ENCODE results near the gene SRSF12.
"Not testable (repeated sequence)": the region's sequence is repeated elsewhere in the genome, so short reads cannot be mapped to it uniquely, and the experiment has no call there.

SRSF12 gene

GRCh38 chr6:89069536-89070163 is 48.2 kb downstream of the SRSF12 start:
- Histone ChIP-seq H3K4me2 (no peak overlapping the region), H3K27me3 (no peaks in the 10 kb centered on the region), H3K27ac (peak overlapping the region in 1 of 11 experiments; percentile 14; a peak in 1 of 22 replicates), H3K9ac (no peak overlapping the region), H4K20me1 (no peaks in the 10 kb centered on the region), H3K36me3 (no peaks in the 10 kb centered on the region), H3K9me3 (replicated peaks in 1 of 11) (peaks cover 0 to 7% (median 0%) of the 10 kb centered on the region in 11 experiments; a peak in 3 of 22 replicates), H3K4me1 (peaks cover 0 to 40% (median 13%) of the 10 kb centered on the region in 10 experiments; a peak in 11 of 20 replicates), H3K4me3 (no peak overlapping the region)
- TF ChIP-seq Cebpa-rat (IDR thresholded peaks at IDR 0.05): no peak

DNA sequence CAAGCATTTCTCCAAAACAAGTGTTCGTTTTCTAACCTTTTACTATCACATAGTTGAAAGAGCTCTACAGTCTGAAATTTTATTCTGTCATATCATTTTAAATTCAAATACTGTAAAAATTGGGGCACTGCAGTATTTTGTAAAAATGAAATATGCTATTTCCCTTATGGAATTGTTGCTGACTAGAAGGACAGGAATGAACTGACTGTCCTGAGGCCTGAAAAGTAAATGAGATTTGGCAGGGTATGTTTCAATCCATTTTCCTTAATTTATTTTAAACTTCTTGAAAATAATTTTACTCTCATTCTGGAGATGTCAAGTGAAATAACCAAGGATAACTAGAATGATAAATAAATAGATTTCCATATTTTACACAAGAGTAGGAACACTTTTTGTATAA is 49.2 kb downstream of the SRSF12 start:
- Histone ChIP-seq H3K4me3 (no peak overlapping the region), H3K4me1 (peaks cover 0 to 31% (median 9%) of the 10 kb centered on the region in 10 experiments; a peak in 11 of 20 replicates), H3K9me3 (replicated peaks in 1 of 11) (peaks cover 0 to 7% (median 0%) of the 10 kb centered on the region in 11 experiments; a peak in 2 of 22 replicates), H3K4me2 (no peak overlapping the region), H3K27me3 (no peaks in the 10 kb centered on the region), H3K27ac (no peak overlapping the region), H3K36me3 (no peaks in the 10 kb centered on the region), H3K9ac (no peak overlapping the region), H4K20me1 (no peaks in the 10 kb centered on the region)
- TF ChIP-seq Cebpa-rat (IDR thresholded peaks at IDR 0.05): no peak

- no peaks in the 10 kb centered on the region for H3K36me3 ChIP-seq
- no peaks in the 10 kb centered on the region for H3K27me3 ChIP-seq
- H4K20me1 ChIP-seq: no peaks in the 10 kb centered on the region
- no peak overlapping the region for H3K9ac ChIP-seq
- no peak overlapping the region for H3K4me3 ChIP-seq
- H3K9me3 ChIP-seq (replicated peaks in 1 of 11): peaks cover 0 to 1% (median 0%) of the 10 kb centered on the region in 11 experiments; a peak in 1 of 22 replicates
- H3K27ac ChIP-seq: no peak overlapping the region
- H3K4me2 ChIP-seq: peak overlapping the region in 2 of 11 experiments; percentile 7 to 52; a peak in 2 of 22 replicates
- H3K4me1 ChIP-seq: peaks cover 0 to 27% (median 8%) of the 10 kb centered on the region in 10 experiments; a peak in 11 of 20 replicates
- TF ChIP-seq Cebpa-rat (IDR thresholded peaks at IDR 0.05): no peak
Observed at GRCh38 chr6:89067796-89068195, 50.1 kb downstream of the SRSF12 start.

- Histone ChIP-seq H3K36me3 (no peaks in the 10 kb centered on the region), H3K4me1 (peaks cover 0 to 20% (median 3%) of the 10 kb centered on the region in 10 experiments; a peak in 11 of 20 replicates), H4K20me1 (no peaks in the 10 kb centered on the region), H3K9ac (no peak overlapping the region), H3K9me3 (replicated peaks in 1 of 11) (no peaks in the 10 kb centered on the region), H3K27ac (peak overlapping the region in 2 of 11 experiments; percentile 7 to 35; a peak in 2 of 22 replicates), H3K4me3 (no peak overlapping the region), H3K4me2 (peak overlapping the region in 3 of 11 experiments; percentile 7 to 52 (median 46); a peak in 6 of 22 replicates), H3K27me3 (no peaks in the 10 kb centered on the region)
- TF ChIP-seq Cebpa-rat (IDR thresholded peaks at IDR 0.05): no peak
Observed at GRCh38 chr6:89066940-89067646, 50.8 kb downstream of the SRSF12 start.

GRCh38 chr6:89066121-89066520 is 51.8 kb downstream of the SRSF12 start:
- not testable (repeated sequence) for H3K4me3 ChIP-seq; H3K4me2 ChIP-seq; H3K27ac ChIP-seq; H3K27me3 ChIP-seq; H4K20me1 ChIP-seq; H3K9me3 ChIP-seq (replicated peaks in 1 of 11); H3K9ac ChIP-seq; H3K36me3 ChIP-seq
- peaks cover 0 to 16% (median 0%) of the 10 kb centered on the region in 10 experiments; a peak in 6 of 20 replicates for H3K4me1 ChIP-seq

DNA sequence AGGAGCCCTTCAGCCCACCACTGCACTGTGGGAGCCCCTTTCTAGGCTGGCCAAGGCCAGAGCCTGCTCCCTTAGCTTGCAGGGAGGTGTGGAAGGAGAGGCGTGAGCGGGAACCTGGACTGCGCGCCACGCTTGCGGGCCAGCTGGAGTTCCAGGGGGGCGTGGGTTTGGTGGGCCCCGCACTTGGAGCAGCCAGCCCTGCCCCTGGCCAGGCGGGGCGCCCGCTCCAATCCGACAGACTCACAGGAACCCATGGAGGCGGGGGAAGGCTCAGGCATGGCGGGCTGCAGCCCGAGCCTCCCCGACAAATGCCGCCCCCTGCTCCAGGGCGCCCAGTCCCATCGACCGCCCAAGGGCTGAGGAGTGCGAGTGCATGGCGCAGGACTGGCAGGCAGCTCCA is 52.9 kb downstream of the SRSF12 start:
- not testable (repeated sequence) for H3K36me3 ChIP-seq; H3K9me3 ChIP-seq (replicated peaks in 1 of 11); H3K27ac ChIP-seq; H3K4me2 ChIP-seq; H3K4me3 ChIP-seq; H3K9ac ChIP-seq; H3K27me3 ChIP-seq; H4K20me1 ChIP-seq
- peaks cover 0 to 16% (median 0%) of the 10 kb centered on the region in 10 experiments; a peak in 6 of 20 replicates for H3K4me1 ChIP-seq

DNA sequence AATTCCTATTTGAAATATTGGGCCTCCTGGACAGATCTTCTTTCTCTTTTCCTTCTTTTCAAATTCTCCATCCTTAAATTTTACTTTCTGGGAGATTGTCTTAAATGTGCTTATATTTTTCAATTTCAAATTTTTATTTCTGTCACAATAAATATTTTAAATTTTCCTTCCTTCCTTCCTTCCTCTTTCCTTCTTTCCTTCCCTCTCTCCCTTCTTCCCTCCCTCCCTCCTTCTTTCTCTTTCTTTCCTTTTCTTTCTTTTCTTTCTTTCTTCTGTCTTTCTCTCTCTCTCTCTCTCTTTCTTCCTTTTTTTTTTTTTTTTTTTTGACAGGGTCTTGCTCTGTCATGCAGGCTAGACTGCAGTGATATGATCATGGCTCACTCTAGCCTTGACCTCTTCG is 54.0 kb downstream of the SRSF12 start:
- H3K9ac ChIP-seq: no peak overlapping the region
- no peak overlapping the region for H3K4me3 ChIP-seq
- no peaks in the 10 kb centered on the region for H3K36me3 ChIP-seq
- peaks cover 0 to 16% (median 0%) of the 10 kb centered on the region in 10 experiments; a peak in 6 of 20 replicates for H3K4me1 ChIP-seq
- H3K9me3 ChIP-seq (replicated peaks in 1 of 11): no peaks in the 10 kb centered on the region
- H3K27ac ChIP-seq: no peak overlapping the region
- no peaks in the 10 kb centered on the region for H3K27me3 ChIP-seq
- no peaks in the 10 kb centered on the region for H4K20me1 ChIP-seq
- no peak for TF ChIP-seq Cebpa-rat (IDR thresholded peaks at IDR 0.05)
- no peak overlapping the region for H3K4me2 ChIP-seq

DNA sequence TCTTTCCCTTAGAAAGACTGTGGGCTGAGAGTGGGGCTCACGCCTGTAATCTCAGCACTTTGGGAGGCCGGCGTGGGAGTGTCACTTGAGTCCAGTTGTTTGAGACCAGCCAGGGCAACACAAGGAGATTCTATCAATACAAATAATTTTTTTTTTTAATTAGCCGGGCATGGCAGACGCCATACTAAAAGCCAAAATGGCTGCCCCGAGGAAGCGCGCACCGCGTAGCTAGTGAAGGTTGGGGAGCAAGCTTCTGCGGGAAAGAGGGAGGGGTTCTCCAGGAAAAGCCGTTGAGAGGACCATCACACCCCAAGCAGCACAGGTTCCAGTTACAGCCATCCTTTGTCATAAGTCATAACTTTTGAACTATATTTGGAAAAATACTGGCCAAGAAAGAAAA is 58.6 kb downstream of the SRSF12 start:
- H4K20me1 ChIP-seq: no peaks in the 10 kb centered on the region
- H3K27me3 ChIP-seq: no peaks in the 10 kb centered on the region
- no peaks in the 10 kb centered on the region for H3K4me1 ChIP-seq
- no peaks in the 10 kb centered on the region for H3K9me3 ChIP-seq (replicated peaks in 1 of 11)
- H3K27ac ChIP-seq: no peak overlapping the region
- no peak for TF ChIP-seq Cebpa-rat (IDR thresholded peaks at IDR 0.05)
- H3K4me3 ChIP-seq: no peak overlapping the region
- H3K4me2 ChIP-seq: no peak overlapping the region
- H3K9ac ChIP-seq: no peak overlapping the region
- H3K36me3 ChIP-seq: no peaks in the 10 kb centered on the region

DNA sequence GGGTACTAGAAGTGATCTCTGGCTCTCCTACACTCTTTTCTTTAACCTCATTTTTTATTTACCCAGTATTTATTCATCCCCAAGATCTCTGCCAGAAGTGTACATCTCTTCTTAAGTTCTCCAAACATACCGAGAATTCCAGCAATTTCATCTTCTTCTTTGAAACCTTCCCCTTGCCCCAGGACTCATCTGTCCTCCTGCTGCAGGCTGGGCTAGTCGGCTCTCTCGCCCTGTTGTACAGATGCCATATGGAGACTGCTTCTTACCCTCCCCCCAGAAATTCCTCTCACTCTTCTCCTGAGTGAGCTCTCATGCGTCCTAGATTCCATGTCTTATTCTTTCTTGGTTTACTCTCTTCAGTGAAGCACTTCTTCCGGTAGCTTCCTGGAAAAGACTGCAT is 59.2 kb downstream of the SRSF12 start:
- Histone ChIP-seq H3K4me3 (no peak overlapping the region), H3K27ac (no peak overlapping the region), H3K4me2 (no peak overlapping the region), H3K27me3 (no peaks in the 10 kb centered on the region), H3K9ac (no peak overlapping the region), H4K20me1 (no peaks in the 10 kb centered on the region), H3K36me3 (no peaks in the 10 kb centered on the region), H3K9me3 (replicated peaks in 1 of 11) (no peaks in the 10 kb centered on the region), H3K4me1 (no peaks in the 10 kb centered on the region)
- no peak for TF ChIP-seq Cebpa-rat (IDR thresholded peaks at IDR 0.05)

DNA sequence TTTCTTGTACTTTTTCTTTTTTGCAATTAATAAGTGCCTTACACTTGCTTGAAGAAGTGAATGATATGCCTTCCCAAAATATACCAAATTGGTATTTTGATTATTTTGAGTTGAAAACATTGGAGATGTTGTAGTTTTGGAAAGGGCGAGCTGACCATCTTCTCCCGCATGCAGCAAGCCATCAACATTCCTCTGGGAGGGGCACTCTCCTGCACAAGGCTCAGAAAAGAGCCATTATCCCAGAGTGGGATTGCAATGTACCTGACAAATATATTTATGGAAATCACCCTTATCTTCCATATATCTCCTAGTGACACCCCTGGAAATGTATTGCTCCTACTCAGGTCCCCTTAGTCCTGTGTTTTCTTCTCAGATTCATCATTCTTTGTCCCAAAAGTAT is 60.1 kb downstream of the SRSF12 start:
- no peak for TF ChIP-seq Cebpa-rat (IDR thresholded peaks at IDR 0.05)
- H3K4me1 ChIP-seq: no peaks in the 10 kb centered on the region
- H3K27me3 ChIP-seq: no peaks in the 10 kb centered on the region
- H3K36me3 ChIP-seq: no peaks in the 10 kb centered on the region
- H3K27ac ChIP-seq: no peak overlapping the region
- H3K9ac ChIP-seq: no peak overlapping the region
- no peaks in the 10 kb centered on the region for H3K9me3 ChIP-seq (replicated peaks in 1 of 11)
- H4K20me1 ChIP-seq: no peaks in the 10 kb centered on the region
- no peak overlapping the region for H3K4me2 ChIP-seq
- H3K4me3 ChIP-seq: no peak overlapping the region

Measured in BLaER1 treated with 17β-estradiol and CSF1 and Interleukin-3, amounts not matched to agents 10 nM and 100 nM (cell line).